SH-SY5Y (cell line): ENCODE measurements around the gene TANGO6.

Experiments used
- GATA2 ChIP-seq: IDR thresholded peaks from 2 replicates; pipeline ENCODE4 v1.6.1; 2011; ENCODE audit warnings: mild to moderate bottlenecking, low read depth, low read length
- GATA3 ChIP-seq: IDR thresholded peaks from 2 replicates; pipeline ENCODE4 v1.6.1; 2011; ENCODE audit warnings: low read depth, mild to moderate bottlenecking, low read length, moderate library complexity

DNA sequence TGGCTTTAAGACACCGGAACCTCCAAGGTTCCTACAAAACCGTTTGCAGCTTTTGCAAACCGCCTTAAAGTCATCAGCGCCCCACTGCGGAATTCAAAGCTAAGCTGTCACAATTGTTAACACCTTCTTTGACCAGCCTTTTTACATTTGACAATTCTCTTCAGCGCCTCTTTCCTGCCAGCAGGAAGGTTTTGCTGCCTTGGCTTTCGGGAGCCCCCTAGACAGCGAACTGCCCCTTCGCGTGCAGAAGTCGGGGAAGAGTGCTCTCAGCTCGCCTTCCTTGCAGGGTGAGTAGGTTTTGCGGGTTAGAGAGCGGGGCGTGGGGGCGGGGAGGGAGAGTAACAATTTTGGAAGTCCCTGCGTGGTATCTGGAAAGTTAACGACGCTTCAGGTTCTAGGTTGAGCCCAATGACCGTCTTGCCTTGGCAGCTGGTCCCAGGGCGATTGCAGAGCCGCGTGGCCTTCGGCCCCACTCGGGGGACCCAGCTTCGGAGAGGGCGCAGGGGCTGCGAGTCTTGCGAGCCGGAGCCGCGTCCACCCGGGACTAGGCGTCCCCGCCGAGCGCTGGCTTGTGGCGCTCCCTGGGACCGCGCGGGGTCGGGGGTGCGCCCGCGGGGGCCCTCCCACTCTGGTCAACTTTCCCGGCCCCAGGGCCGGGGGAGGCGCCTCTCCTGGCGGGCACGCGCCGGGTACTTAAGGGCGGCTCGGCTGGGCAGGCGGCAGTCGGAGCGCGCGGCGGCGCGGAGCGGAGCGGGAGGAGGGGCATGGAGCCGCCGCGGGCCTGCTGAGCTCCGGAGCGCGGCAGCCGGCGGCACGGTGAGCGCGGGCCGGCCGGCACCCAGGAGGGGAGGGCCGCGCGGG is 262.4 kb downstream of the TANGO6 start, which contains the start of gene HAS3:
- TF ChIP-seq GATA2 = no peak
- TF ChIP-seq GATA3 = no peak
